GM19397 (cell line): ENCODE measurements around the gene STARD3.

Experiments used
- ATAC-seq: cut with Tn5 transposase; IDR thresholded peaks from one replicate; pipeline ENCODE4 v1.9.1; 2021; ENCODE audit warnings: mild to moderate bottlenecking, moderate library complexity; ENCODE audit not compliant: unreplicated experiment

The STARD3 gene

GRCh38 chr17:39669897-39670735, 33.2 kb downstream of the STARD3 start:
- ATAC-seq, result no peak

GRCh38 chr17:39670746-39671145, 33.8 kb downstream of the STARD3 start:
- ATAC-seq, result no peak

GRCh38 chr17:39671651-39672521, 34.9 kb downstream of the STARD3 start:
- no peak for ATAC-seq

GRCh38 chr17:39672522-39673334, 35.8 kb downstream of the STARD3 start:
- ATAC-seq, result no peak

- no peak for ATAC-seq
Measured at GRCh38 chr17:39673335-39674081, 36.6 kb downstream of the STARD3 start.

GRCh38 chr17:39674179-39674578, 37.2 kb downstream of the STARD3 start:
- ATAC-seq, result no peak

- no peak for ATAC-seq
Measured at GRCh38 chr17:39674702-39675389, 37.9 kb downstream of the STARD3 start.

GRCh38 chr17:39675390-39676082, 38.6 kb downstream of the STARD3 start:
- ATAC-seq, result no peak

GRCh38 chr17:39676198-39676819, 39.4 kb downstream of the STARD3 start:
- ATAC-seq, result no peak

GRCh38 chr17:39677072-39677471, 40.1 kb downstream of the STARD3 start:
- no peak for ATAC-seq

- no peak for ATAC-seq
Measured at GRCh38 chr17:39677542-39678339, 40.8 kb downstream of the STARD3 start.

GRCh38 chr17:39678340-39679116, 41.6 kb downstream of the STARD3 start:
- no peak for ATAC-seq

- ATAC-seq, result no peak
Measured at GRCh38 chr17:39679521-39680192, 42.7 kb downstream of the STARD3 start.

GRCh38 chr17:39683295-39683939, 46.5 kb downstream of the STARD3 start:
- ATAC-seq, result no peak

GRCh38 chr17:39684369-39685192, 47.6 kb downstream of the STARD3 start:
- ATAC-seq, result no peak
